ENCODE data around the gene PTK6.
"Not testable (repeated sequence)": the region's sequence is repeated elsewhere in the genome, so short reads cannot be mapped to it uniquely, and the experiment has no call there.

The PTK6 gene

DNA sequence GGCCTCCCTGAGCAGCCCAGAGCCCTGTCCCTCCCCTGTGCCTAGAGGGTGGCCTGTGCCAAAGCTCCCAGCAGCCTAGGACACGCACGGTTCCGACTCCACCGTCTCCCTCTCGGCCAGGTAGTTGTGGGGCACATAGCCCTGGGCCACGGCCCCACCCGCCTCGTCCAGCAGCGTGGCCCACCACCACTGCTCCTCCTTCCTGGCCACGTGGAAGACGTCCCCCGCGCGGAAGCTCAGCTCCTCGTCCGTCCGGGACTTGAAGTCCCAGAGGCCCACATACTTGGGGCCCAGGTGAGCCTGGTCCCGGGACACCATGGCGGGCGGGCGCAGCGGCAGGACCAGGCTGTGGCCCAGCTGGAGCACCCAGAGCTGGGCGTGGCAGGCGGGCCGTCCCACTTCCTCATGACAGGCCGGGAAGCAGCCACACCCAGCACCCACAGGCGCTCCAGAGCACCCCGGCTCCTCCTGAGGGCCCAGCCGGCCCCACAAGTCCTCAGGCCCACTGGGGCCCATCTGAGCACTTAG is at the start of gene PTK6:
TSS of gene PTK6 (minus strand) at position 380 of the 528 bp plus-strand sequence. CDS start at position 318, 62 bp downstream.
- peak; percentile 90 for FAIRE-seq
- no peak for DNase-seq (ENCODE audit: low spot score)

GRCh38 chr20:63586797-63587196 is 49.6 kb upstream of the PTK6 start:
- DNase-seq (ENCODE audit: low spot score) (no peak), FAIRE-seq (no peak)

GRCh38 chr20:63585616-63586565 is 48.7 kb upstream of the PTK6 start:
- FAIRE-seq, result peak; percentile 69

GRCh38 chr20:63582382-63583063 is 45.3 kb upstream of the PTK6 start:
- no peak for DNase-seq (ENCODE audit: low spot score)

More at GRCh38 chr20:63585616-63586565, 48.7 kb upstream of the PTK6 start:
- DNase-seq (ENCODE audit: low spot score), result no peak

DNA sequence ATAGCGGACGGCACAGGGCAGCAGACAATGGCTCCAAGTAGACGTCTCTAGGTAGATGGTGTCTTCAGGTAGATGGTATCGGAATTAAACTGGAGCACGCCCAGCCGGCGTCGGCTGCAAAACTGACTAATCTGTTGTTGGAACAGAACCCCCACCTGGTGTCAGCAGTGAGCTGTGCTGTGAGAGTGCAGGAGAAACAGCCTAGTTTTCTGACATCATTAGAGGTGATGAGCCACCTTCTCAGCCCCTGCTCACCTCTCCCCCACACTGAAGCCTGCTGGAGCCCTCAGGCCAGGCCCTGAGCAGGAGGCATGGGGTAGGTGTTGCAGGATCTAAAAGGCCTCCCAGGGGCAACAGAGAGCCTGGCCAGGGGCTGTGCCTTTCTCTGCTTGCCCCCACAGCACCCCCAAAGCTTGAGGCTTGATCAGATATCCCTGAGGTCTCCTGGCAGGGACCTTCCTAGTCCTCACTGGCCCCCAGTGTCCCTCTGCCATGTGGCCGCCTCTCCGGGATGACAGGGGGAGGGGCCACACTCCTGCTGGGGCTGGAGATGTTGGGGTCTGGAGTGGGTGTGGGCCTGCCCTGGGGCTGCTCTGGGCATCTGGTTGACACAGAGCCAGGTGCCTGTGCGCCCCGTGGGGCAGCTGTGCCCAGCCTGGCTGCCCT is 43.8 kb upstream of the PTK6 start:
- DNase-seq (ENCODE audit: low spot score) (peak; percentile 58), FAIRE-seq (no peak)

More at GRCh38 chr20:63582382-63583063, 45.3 kb upstream of the PTK6 start:
- FAIRE-seq, result no peak

DNA sequence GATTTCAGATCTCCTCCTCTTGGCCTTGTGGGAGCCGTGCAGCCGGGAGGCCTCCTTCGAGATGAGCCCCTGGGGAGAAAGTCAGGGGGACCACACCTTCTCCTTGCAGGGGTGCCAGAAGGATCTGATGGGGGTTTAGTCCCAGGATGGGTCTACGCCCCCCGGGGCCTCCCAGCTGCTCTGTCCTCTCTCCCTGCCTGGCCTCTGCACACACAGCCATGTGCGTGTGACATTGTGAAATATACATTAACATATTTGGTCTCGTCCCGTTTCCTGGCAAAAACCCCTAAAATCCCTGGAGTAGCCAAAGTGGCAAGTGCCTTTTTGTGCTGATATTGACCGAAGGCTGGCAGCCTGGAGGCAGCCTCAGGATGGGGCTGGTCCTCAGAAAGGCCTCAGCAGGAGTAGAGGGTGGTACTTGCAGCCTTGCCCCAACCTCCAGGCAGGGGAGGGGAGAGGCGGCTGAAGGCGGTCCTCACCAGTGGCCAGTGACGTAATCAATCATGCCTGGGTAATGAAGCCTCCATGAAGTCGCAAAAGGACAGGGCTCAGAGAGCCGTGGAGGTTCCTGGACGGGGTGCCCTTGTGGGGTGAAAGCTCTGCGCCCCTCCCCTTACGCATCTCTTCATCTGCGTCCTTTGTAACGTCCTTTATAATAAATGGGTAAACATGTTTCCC is 42.0 kb upstream of the PTK6 start:
- FAIRE-seq, result no peak
- DNase-seq (ENCODE audit: low spot score), result no peak

GRCh38 chr20:63578224-63579016 is 41.2 kb upstream of the PTK6 start:
- FAIRE-seq (no peak), DNase-seq (ENCODE audit: low spot score) (no peak)

DNA sequence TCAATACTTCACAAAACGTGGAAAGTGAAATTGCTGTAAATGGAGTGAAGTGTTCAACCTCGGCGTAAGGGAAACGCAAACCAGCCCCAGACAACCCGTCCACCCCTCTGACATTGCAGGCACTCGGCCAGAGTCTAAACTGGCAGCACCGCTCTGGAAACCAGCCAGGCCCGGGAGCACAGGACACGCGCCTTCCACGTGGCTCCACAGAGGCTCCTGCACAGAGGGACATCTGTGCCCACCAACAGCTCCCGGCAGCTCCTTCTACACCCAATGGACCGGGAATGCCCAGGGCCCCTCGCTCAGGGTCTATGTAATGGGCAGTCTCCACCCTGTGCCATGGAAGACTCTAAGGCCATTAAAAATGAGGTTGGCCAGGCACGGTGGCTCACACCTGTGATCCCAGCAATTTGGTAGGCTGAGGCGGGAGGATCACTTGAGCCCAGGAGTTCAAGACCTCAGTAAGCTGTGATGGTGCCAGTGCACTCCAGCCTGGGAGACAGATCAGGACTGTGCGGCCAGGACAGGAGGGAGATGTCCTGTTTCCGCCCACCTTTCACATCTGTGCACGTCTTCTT is 40.2 kb upstream of the PTK6 start:
- no peak for DNase-seq (ENCODE audit: low spot score)

GRCh38 chr20:63576311-63576710 is 39.1 kb upstream of the PTK6 start:
- FAIRE-seq, result no peak
- no peak for DNase-seq (ENCODE audit: low spot score)

More for the DNA sequence above, 40.2 kb upstream of the PTK6 start:
- no peak for FAIRE-seq

DNA sequence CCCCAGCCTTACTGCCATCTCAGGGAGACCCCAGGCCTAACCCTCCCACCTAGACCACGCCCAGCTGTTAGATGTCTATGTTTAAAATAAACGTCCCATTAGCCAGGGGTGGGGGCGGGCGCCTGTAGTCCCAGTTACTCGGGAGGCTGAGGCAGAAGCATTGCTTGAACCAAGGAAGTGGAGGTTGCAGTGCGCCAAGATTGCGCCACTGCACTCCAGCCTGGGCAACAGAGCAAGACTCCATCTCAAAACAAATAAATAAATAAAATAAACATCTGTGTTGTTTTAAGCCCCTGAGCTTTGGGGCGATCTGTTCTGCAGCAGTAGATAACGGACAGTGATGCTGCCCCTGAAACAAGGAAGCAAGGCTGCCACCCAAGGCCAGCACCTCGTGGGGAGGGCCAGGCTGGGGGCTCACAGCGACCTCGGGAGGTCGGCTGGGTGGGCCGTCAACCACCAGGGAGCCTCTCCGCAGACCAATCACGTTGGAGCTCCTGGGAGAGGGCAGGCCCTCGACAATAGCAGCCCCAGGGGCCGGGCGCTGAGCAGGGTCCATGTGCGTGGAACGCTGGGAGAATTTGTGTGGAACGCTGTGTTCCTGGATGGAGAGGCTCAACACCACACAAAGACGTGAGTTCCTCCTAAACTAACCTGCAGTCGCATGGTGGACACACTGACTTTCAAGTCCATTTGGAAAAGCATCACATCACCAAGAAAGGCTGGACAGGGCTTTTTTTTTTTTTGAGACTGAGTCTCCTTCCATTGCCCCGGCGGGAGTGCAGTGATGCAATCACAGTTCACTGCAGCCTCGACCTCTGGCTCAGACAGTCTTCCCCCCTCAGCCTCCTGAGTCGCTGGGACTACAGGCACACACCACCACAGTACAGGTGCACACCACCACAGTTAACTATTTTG is 37.9 kb upstream of the PTK6 start:
- FAIRE-seq (no peak), DNase-seq (ENCODE audit: low spot score) (no peak)

GRCh38 chr20:63574156-63574828 is 37.1 kb upstream of the PTK6 start, which contains the start of gene HELZ2:
Gene HELZ2 (minus strand): TSS chr20:63574239. CDS start chr20:63572385, 1,854 bp downstream.
- DNase-seq (ENCODE audit: low spot score) (peak; percentile 95), FAIRE-seq (no peak)

DNA sequence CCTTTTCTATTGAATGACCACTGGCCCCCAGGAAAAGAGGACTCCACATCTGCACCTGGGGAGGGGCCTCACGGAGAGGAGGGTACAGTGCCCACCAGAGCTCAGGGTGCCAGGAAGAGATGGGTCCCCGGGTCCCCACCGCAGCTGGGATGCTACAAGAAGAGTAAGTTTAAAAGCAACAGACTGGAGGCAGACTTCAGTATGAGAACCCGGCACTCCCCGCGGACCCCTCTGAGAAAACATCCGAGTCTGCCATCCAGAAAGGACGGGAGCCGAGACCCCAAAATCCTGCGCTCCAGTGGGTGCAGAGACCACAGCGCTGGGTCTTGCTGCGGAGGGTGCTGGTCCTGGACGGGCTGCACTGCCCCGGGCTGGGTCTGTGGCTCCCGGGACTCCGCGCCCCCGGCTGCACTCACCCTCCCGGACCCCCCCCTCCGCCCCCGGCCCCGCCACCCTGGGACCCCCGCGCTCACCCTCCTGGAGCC is 36.5 kb upstream of the PTK6 start:
- no peak for FAIRE-seq
- peak; percentile 55 for DNase-seq (ENCODE audit: low spot score)

DNA sequence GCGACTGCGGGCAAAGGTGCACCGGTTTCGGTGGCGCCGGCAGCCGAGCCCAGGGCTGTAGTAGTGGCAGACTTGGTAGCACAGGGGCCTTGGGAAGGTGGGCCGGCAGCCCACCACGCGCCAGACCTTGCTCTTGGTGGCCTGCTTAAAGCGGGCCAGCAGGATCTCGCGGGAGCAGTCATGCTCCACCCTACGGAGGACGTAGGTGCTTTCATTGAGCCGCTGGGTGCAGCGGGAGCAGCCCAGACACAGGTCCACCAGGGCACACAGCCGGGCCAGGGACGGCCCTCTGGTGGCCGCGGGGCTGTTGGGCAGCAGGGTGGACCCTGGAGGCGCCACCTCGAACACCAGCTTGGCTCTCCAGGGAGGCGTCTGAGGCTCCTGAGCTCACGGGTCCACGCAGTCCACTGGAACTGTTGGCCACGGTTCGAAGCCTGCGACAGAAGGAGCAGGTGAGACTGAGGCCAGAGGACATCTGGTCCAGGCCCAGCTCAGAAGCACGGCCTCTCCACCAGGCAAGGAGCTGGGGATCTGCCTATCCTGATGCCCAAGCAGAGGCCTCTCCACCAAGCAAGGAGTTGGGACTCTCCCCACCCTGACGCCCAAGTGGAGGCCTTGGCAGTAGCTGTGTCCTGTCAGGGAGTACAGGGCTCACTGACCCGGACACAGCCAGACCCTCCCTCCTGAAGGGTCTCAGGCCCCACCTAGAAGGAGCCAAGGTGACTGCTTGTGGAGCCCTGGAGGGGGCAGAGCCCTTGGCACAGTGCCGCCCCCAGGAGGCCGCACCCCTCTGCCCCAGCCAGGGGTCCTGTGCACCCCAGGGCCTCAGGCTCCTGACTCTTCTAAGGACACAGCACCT is 35.8 kb upstream of the PTK6 start:
- DNase-seq (ENCODE audit: low spot score) (peak; percentile 51), FAIRE-seq (no peak)

- DNase-seq (ENCODE audit: low spot score) (no peak), FAIRE-seq (no peak)
Measured at GRCh38 chr20:63572071-63572787, 35.1 kb upstream of the PTK6 start.

- not testable (repeated sequence) for DNase-seq (ENCODE audit: low spot score); FAIRE-seq
Measured at GRCh38 chr20:63571087-63571478, 33.9 kb upstream of the PTK6 start.

Measured in urothelium cell line (cell line).